Testis (tissue), 2 donors: Measurements from ENCODE around the gene C1QTNF9B.

ENCODE experiments used
- POLR2A ChIP-seq: fragments of 450-650 bp; IDR thresholded peaks from one replicate; pipeline ENCODE4 v1.6.1; 2017; ENCODE audit warnings: antibody characterized with exemption, mild to moderate bottlenecking, moderate library complexity
- TF ChIP-seq, protein P1 (sequence below), 3 experiments: fragments of 450-650 bp in 2 of 3; fragments of 200-600 bp in 1 of 3; sonication (generic) in 1 of 3; IDR thresholded peaks; one replicate each; pipeline ENCODE4 v1.5.1; 2016 to 2019; ENCODE audit warnings: antibody characterized with exemption in 3 of 3, mild to moderate bottlenecking in 2 of 3, moderate library complexity in 1 of 3

DNA sequence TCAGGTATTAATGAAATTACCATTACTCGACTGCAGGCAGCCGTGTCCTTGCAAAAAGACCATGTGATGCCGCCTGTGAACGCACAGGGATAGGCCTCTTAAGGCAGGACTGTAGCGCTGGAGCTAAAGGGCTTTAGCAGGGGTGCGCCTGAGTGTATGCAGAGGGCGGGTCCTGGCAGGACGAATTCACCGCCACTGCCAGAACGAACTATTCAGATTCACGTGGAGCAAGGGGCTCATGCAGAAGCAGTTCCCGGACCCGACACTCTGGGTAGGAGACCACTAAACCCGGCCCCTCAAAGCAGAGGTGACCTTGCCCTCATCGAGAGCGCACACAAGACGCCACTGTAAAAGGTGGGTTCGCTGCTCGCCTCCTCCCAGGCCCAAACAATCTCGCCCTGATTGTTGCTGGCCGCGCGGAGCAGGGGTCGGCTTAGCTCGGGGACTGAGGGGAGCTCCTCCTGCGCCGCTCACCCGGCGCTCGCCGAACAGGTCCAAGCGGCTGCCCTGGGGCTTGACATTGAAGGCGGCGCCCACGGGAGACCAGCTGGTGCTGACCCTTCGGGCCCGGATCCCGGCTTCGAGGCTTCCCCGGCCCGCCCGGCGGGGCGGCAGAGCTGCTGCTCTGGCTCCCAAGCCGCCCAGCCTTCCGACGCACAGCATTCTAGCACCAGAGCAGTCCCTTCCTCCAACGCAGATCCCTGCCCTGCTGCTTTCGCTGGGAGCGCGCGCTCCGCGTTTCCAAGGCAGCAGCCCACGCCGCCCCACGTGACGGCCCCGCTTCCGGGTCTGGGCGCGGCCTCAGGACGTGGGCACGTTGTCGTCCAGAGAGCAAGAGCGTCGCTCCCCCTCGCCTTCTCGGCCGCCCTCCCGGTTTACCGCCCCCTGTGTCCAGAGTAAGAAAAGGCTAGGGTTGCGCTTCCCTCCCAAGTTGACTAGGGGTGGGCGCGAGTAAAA is 8.4 kb downstream of the C1QTNF9B start, which contains the start of gene MIPEP:
- TF ChIP-seq, protein P1, sequence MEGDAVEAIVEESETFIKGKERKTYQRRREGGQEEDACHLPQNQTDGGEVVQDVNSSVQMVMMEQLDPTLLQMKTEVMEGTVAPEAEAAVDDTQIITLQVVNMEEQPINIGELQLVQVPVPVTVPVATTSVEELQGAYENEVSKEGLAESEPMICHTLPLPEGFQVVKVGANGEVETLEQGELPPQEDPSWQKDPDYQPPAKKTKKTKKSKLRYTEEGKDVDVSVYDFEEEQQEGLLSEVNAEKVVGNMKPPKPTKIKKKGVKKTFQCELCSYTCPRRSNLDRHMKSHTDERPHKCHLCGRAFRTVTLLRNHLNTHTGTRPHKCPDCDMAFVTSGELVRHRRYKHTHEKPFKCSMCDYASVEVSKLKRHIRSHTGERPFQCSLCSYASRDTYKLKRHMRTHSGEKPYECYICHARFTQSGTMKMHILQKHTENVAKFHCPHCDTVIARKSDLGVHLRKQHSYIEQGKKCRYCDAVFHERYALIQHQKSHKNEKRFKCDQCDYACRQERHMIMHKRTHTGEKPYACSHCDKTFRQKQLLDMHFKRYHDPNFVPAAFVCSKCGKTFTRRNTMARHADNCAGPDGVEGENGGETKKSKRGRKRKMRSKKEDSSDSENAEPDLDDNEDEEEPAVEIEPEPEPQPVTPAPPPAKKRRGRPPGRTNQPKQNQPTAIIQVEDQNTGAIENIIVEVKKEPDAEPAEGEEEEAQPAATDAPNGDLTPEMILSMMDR (IDR thresholded peaks at IDR 0.05) = peak; percentile 77 to 94 (median 86)
- no peak for TF ChIP-seq POLR2A
